CD4-positive, alpha-beta T cell (primary cell): ENCODE data around the gene RAPGEF4. TPM values are rescaled to one million over a fixed set of nuclear protein-coding genes. Genes with fewer than 3 reads are reported as not detected.
A peak's percentile ranks its signal among the peaks of the same experiment; 100 is the strongest.

ENCODE experiments used
- ATAC-seq: fragments of 200-7000 bp; cut with Tn5 transposase; one replicate; pipeline ENCODE4 v1.10.0; 2022; ENCODE audit warnings: mild to moderate bottlenecking; ENCODE audit not compliant: poor library complexity
- CTCF ChIA-PET: fragments of 350-600 bp; sonication (Branson Sonifier 250); formaldehyde crosslinking; loops from one replicate; lab custom pipeline; 2021; ENCODE audit warnings: antibody characterized with exemption, inconsistent platforms; lab: Charles Lee
- POLR2A ChIA-PET: fragments of 350-600 bp; sonication (Branson Sonifier 250); formaldehyde crosslinking; loops from one replicate; lab custom pipeline; 2021; ENCODE audit warnings: antibody characterized with exemption, inconsistent platforms; lab: Charles Lee
- DNase-seq, 14 experiments: peaks; one replicate each; pipeline ENCODE4 v3.0.0-alpha.2; 2013 to 2020; ENCODE audit warnings: mixed read lengths in 2 of 14
- H3K27ac ChIP-seq, 2 donors: one replicate each; pipeline versions ENCODE4 v1.5.1 to v1.7.0; 2013; ENCODE audit warnings: low read length in 2 of 2, low read depth in 1 of 2, mild to moderate bottlenecking in 1 of 2
- H3K27me3 ChIP-seq, 2 experiments: 1 replicate in 1 of 2; 2 replicates in 1 of 2; pipeline versions ENCODE4 v1.6.1 to v1.7.0; 2013; ENCODE audit warnings: low read length in 2 of 2, control low read depth in 1 of 2, mild to moderate bottlenecking in 1 of 2, moderate library complexity in 1 of 2; ENCODE audit not compliant: insufficient read depth in 2 of 2, control insufficient read depth in 1 of 2
- H3K36me3 ChIP-seq: one replicate; pipeline ENCODE4 v1.6.1; 2013; ENCODE audit warnings: low read length, control low read depth; ENCODE audit not compliant: insufficient read depth
- H3K4me1 ChIP-seq: one replicate; pipeline ENCODE4 v1.6.1; 2013; ENCODE audit warnings: low read length, control low read depth; ENCODE audit not compliant: insufficient read depth
- H3K4me3 ChIP-seq: one replicate; pipeline ENCODE4 v1.5.1; 2013; ENCODE audit warnings: mild to moderate bottlenecking, low read length, moderate library complexity
- H3K9me3 ChIP-seq, 2 experiments: 1 replicate in 1 of 2; 2 replicates in 1 of 2; pipeline versions ENCODE4 v1.6.1 to v1.7.0; 2013; ENCODE audit warnings: low read length in 2 of 2, mild to moderate bottlenecking in 2 of 2, control low read depth in 1 of 2, moderate library complexity in 1 of 2; ENCODE audit not compliant: control insufficient read depth in 1 of 2, insufficient read depth in 1 of 2
- H3K27ac Mint-ChIP-seq: one replicate; pipeline ENCODE4 v1.8.0; 2020; ENCODE audit warnings: mixed read lengths
- H3K27me3 Mint-ChIP-seq: one replicate; pipeline ENCODE4 v1.8.0; 2021; ENCODE audit warnings: mixed read lengths
- H3K36me3 Mint-ChIP-seq: one replicate; pipeline ENCODE4 v1.8.0; 2021; ENCODE audit warnings: low read depth, mixed read lengths
- H3K4me1 Mint-ChIP-seq: one replicate; pipeline ENCODE4 v1.8.0; 2021; ENCODE audit warnings: low read depth, mixed read lengths
- H3K4me3 Mint-ChIP-seq: one replicate; pipeline ENCODE4 v1.8.0; 2020; ENCODE audit warnings: mild to moderate bottlenecking, mixed read lengths
- H3K9me3 Mint-ChIP-seq: one replicate; pipeline ENCODE4 v1.8.0; 2020; ENCODE audit warnings: mixed read lengths
- intact Hi-C, 2 experiments: fragments of 100-400 bp; cut with DNase I in 1 of 2; cut with micrococcal nuclease in 1 of 2; formaldehyde crosslinking; loops; one replicate each; pipeline versions ENCODE4 v1.15.1 to v1.9.0; 2023 to 2025; cut with DNase I, micrococcal nuclease
- total RNA-seq, 174 experiments: library from RNA in 2 of 174; stranded (reverse) in 2 of 174; gene quantifications; one replicate each; pipeline ENCODE4 v1.2.3 and lab custom pipeline; 2021 to 2026
- TF ChIP-seq, protein P1 (sequence below): fragments of 200-600 bp; IDR thresholded peaks from one replicate; pipeline ENCODE4 v1.8.0; 2022; ENCODE audit warnings: antibody characterized with exemption, mild to moderate bottlenecking

Gene RAPGEF4
- total RNA-seq, 2 experiments from 2014 or later: 0.69 to 0.73 TPM

DNA sequence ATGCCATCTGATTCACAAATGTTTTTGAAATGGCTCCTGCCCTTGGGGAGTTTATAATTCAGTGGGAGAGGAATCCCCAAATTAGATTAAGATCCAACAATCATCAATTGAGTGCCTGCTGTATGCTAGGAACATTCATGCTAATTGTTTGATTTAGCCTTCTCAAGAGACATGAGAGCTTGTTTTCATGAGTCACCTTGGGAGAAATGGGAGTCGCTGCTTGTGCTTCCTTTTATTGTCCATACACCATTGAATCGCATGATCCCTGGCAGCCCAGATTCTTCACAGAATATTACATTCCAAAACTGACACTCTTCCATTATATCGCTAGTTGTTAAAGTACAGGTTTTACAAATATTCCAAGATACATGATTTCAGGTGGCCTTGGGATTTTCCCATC is 234.0 kb downstream of the RAPGEF4 start:
- CTCF ChIA-PET: interaction anchor here (0.6 kb wide), 1 partner anchor 359 kb away, joined by 3 read pairs; no protein-coding TSS in a partner anchor
- Histone ChIP-seq H3K9me3 (no peaks in the 10 kb centered on the region), H3K27ac (no peak overlapping the region), H3K27me3 (no peaks in the 10 kb centered on the region), H3K4me1 (no peaks in the 10 kb centered on the region), H3K4me3 (no peak overlapping the region), H3K36me3 (no peaks in the 10 kb centered on the region)
- H3K9me3 Mint-ChIP-seq: no peaks in the 10 kb centered on the region
- POLR2A ChIA-PET: no interaction called here
- no peaks in the 10 kb centered on the region for H3K36me3 Mint-ChIP-seq
- intact Hi-C loops: no loop called here
- ATAC-seq: no peak
- no peak for DNase-seq
- TF ChIP-seq, protein P1, sequence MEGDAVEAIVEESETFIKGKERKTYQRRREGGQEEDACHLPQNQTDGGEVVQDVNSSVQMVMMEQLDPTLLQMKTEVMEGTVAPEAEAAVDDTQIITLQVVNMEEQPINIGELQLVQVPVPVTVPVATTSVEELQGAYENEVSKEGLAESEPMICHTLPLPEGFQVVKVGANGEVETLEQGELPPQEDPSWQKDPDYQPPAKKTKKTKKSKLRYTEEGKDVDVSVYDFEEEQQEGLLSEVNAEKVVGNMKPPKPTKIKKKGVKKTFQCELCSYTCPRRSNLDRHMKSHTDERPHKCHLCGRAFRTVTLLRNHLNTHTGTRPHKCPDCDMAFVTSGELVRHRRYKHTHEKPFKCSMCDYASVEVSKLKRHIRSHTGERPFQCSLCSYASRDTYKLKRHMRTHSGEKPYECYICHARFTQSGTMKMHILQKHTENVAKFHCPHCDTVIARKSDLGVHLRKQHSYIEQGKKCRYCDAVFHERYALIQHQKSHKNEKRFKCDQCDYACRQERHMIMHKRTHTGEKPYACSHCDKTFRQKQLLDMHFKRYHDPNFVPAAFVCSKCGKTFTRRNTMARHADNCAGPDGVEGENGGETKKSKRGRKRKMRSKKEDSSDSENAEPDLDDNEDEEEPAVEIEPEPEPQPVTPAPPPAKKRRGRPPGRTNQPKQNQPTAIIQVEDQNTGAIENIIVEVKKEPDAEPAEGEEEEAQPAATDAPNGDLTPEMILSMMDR: no peak
- H3K4me3 Mint-ChIP-seq: no peak overlapping the region
- peak overlapping the region; percentile 74 for H3K27ac Mint-ChIP-seq
- H3K4me1 Mint-ChIP-seq: peaks cover 29% of the 10 kb centered on the region
- no peaks in the 10 kb centered on the region for H3K27me3 Mint-ChIP-seq

DNA sequence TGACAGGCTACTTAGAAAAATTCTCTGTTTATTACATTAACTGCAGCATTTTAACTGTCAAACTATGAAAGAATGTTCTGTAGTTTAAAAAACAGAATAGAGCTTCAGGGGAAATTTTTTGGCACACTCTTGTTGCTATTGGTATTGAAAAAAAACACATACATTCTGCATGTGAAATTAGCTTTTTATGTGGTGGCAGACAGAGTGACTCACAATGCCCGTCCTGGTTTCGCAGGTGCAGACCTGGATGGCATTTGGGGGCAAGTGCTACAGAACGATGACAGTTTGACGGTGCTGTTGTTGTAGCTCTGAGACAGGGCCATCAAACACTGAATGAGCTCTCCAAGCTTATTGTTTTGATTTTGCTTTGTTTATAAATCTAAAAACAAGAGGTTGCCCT is 235.0 kb downstream of the RAPGEF4 start:
- Histone ChIP-seq H3K4me1 (no peaks in the 10 kb centered on the region), H3K27me3 (no peaks in the 10 kb centered on the region), H3K4me3 (no peak overlapping the region), H3K36me3 (no peaks in the 10 kb centered on the region), H3K9me3 (no peaks in the 10 kb centered on the region), H3K27ac (no peak overlapping the region)
- Mint-ChIP-seq H3K27ac (peak overlapping the region; percentile 74), H3K9me3 (no peaks in the 10 kb centered on the region), H3K4me1 (peaks cover 29% of the 10 kb centered on the region), H3K27me3 (no peaks in the 10 kb centered on the region), H3K4me3 (no peak overlapping the region), H3K36me3 (no peaks in the 10 kb centered on the region)
- intact Hi-C loops: no loop called here
- TF ChIP-seq, protein P1: no peak
- CTCF ChIA-PET: no interaction called here
- ATAC-seq (peak; percentile 95), DNase-seq (peak in 13 of 14 experiments; percentile 5 to 75 (median 29))
- POLR2A ChIA-PET: interaction anchor here (0.7 to 1.1 kb wide), 2 partner anchors 28 to 29 kb away, joined by 3 to 4 read pairs; no protein-coding TSS in a partner anchor

DNA sequence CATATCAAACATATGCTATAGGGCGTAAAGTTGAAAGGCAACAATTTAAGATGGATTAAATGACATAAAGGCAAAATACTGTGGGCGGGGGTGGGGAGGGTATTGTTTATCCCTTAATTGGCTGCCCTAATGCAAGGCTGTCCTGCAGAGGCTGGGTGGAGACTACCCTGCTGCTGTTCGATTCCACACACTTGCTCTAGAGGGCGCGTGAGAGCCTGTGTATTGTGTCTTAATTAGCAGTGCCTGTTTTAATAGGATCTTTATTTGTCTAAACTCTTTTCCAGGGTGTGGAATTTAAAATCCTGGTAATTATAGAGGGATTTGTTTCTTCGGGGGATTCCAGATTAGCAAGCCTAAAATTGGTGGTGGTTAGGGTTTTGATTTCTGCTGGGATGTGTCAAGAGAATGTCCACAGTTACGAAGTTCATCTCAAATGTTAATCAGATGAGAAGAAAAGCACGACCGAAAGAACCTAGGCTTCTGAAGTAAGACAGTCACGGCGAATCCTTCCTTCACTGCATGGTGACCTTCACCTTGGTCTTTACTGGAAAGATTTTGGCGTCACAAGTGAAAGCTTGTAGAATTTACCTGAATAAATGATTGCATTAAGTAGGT is 236.5 kb downstream of the RAPGEF4 start:
- H3K36me3 ChIP-seq: no peaks in the 10 kb centered on the region
- Mint-ChIP-seq H3K36me3 (no peaks in the 10 kb centered on the region), H3K27me3 (no peaks in the 10 kb centered on the region), H3K4me3 (no peak overlapping the region), H3K27ac (peak overlapping the region; percentile 61), H3K4me1 (peaks cover 29% of the 10 kb centered on the region), H3K9me3 (no peaks in the 10 kb centered on the region)
- H3K9me3 ChIP-seq: no peaks in the 10 kb centered on the region
- H3K27ac ChIP-seq: no peak overlapping the region
- H3K27me3 ChIP-seq: no peaks in the 10 kb centered on the region
- no peak overlapping the region for H3K4me3 ChIP-seq
- H3K4me1 ChIP-seq: no peaks in the 10 kb centered on the region
- intact Hi-C loops: no loop called here
- ChIA-PET POLR2A (no interaction called here), CTCF (no interaction called here)
- TF ChIP-seq, protein P1: peak; percentile 68
- DNase-seq (peak in 9 of 14 experiments; percentile 6 to 56 (median 22)), ATAC-seq (no peak)
